ENCODE results near the gene WT1. TPM values are rescaled to one million over a fixed set of nuclear protein-coding genes. Genes with fewer than 3 reads are reported as not detected.
"Not testable (repeated sequence)": the region's sequence is repeated elsewhere in the genome, so short reads cannot be mapped to it uniquely, and the experiment has no call there.

The WT1 gene
- total and polyA plus RNA-seq, 2 of the 4 experiments (the other 2 are of a cell fraction) = not detected

GRCh38 chr11:32471544-32471943, 36.2 kb upstream of the WT1 start:
- H2BK120ac ChIP-seq (ENCODE audit: low read depth, low read length); H3K4me2 ChIP-seq (ENCODE audit: low read depth, low read length); ATAC-seq (ENCODE audit: low read depth); intact Hi-C loops (cut with micrococcal nuclease); H4K91ac ChIP-seq (ENCODE audit: insufficient read depth, low read depth, low read length); H3K56ac ChIP-seq (ENCODE audit: extremely low read depth, insufficient read depth, low read length); H3K4me3 ChIP-seq (ENCODE audit: insufficient read depth, low read depth, low read length); H4K20me1 ChIP-seq (ENCODE audit: insufficient read depth, low read length); H3K9me1 ChIP-seq (ENCODE audit: insufficient read depth, low read length); H2AFZ ChIP-seq (replicated peaks; ENCODE audit: low read length, poor library complexity); H3K27ac ChIP-seq (ENCODE audit: insufficient read depth, low read length); H2AK9ac ChIP-seq (replicated peaks; ENCODE audit: low read depth, low read length, poor library complexity); BruUV-seq (replicated peaks); H3K79me1 ChIP-seq (ENCODE audit: low read depth in 1 of 2, low read length in 2 of 2); H3K18ac ChIP-seq (ENCODE audit: low read depth, low read length); H3K9ac ChIP-seq (ENCODE audit: low read depth, low read length); H4K8ac ChIP-seq (ENCODE audit: low read depth in 2 of 2, low read length in 2 of 2); in situ Hi-C loops (cut with MboI; ENCODE audit: low sequenced_read_pairs); H3K14ac ChIP-seq (replicated peaks; ENCODE audit: low read depth, low read length); POLR2A ChIA-PET (ENCODE audit: unreplicated experiment); H2BK20ac ChIP-seq (ENCODE audit: low read depth, low read length); H3K4ac ChIP-seq (ENCODE audit: low read depth, low read length); H2AK5ac ChIP-seq (ENCODE audit: low read depth, low read length); CTCF ChIA-PET; DNase-seq; H3K4me1 ChIP-seq (ENCODE audit: control insufficient read depth, insufficient read depth, low read length); H3K27me3 ChIP-seq (ENCODE audit: control insufficient read depth, insufficient read depth, low read length); H2BK15ac ChIP-seq (ENCODE audit: low read depth, low read length); H2BK5ac ChIP-seq (ENCODE audit: low read depth, low read length, poor library complexity, severe bottlenecking); H4K5ac ChIP-seq (ENCODE audit: low read depth, low read length); H3K36me3 ChIP-seq (ENCODE audit: control insufficient read depth, insufficient read depth, low read length); dilution Hi-C loops (cut with HindIII; ENCODE audit: low sequenced_read_pairs, unreplicated experiment); H3K9me3 ChIP-seq (ENCODE audit: control insufficient read depth, insufficient read depth, low read length); H3K23ac ChIP-seq (ENCODE audit: low read depth, low read length): not testable (repeated sequence)
- whole genome bisulfite sequencing, 2 experiments (ENCODE audit: extremely low coverage in 2 of 2, insufficient read length in 1 of 2) = no CpG with 5 or more reads among the region's 4 CpGs
